ENCODE results near the gene WNT6. TPM values are rescaled to one million over a fixed set of nuclear protein-coding genes. Genes with fewer than 3 reads are reported as not detected.
"Not testable (repeated sequence)": the region's sequence is repeated elsewhere in the genome, so short reads cannot be mapped to it uniquely, and the experiment has no call there.

WNT6 gene
- total and polyA plus RNA-seq, 10 of the 15 experiments (the other 5 are each of a cell fraction or from before 2014, with no cell fraction given) = 0.11 to 0.44 (median 0.22) TPM; not detected in 5

DNA sequence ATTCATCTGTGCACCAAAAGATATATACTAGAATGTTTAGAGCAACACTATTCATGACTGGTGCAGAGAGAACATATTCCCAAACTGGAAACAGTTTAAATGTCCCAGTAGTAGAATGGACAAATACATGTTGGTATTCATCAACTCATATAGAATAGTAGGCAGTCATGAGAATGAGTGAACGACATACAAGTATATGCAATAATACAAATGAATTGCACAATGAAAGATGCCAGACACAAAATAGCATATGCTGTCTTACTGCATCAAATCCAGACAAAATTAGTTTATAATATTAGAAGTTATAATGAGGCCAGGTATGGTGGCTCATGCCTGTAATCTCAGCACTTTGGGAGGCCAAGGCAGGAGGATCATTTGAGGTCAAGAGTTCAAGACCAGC lies 19.7 kb upstream of the WNT6 start (continued):
- TF ChIP-seq, protein P1, sequence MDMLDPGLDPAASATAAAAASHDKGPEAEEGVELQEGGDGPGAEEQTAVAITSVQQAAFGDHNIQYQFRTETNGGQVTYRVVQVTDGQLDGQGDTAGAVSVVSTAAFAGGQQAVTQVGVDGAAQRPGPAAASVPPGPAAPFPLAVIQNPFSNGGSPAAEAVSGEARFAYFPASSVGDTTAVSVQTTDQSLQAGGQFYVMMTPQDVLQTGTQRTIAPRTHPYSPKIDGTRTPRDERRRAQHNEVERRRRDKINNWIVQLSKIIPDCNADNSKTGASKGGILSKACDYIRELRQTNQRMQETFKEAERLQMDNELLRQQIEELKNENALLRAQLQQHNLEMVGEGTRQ (IDR thresholded peaks at IDR 0.05; ENCODE audit: borderline replicate concordance, low read depth, low read length) = no peak

DNA sequence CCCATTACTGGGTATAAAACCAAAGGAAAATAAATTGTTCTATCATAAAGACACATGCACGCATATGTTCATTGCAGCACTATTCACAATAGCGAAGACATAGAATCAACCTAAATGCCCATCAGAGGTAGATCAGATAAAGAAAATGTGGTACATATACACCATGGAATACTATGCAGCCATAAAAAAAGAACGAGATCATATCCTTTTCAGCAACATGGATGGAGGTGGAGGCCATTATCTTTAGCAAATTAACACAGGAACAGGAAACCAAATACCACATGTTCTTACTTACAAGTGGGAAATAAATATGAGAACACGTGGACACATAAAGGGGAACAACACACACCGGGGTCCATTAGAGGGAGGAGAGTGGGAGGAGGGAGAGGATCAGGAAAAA lies 15.3 kb upstream of the WNT6 start:
- POLR2A ChIA-PET; H3K4me2 ChIP-seq (ENCODE audit: control insufficient read depth, insufficient read depth); H3K27me3 ChIP-seq (replicated peaks in 1 of 2; ENCODE audit: control insufficient read depth in 2 of 2, insufficient read depth in 2 of 2, low read length in 1 of 2); FAIRE-seq; H4K20me1 ChIP-seq (ENCODE audit: control insufficient read depth, insufficient read depth); H3K9ac ChIP-seq (ENCODE audit: control insufficient read depth, insufficient read depth, low read length); intact Hi-C loops (cut with micrococcal nuclease; ENCODE audit: unreplicated experiment); BruUV-seq (replicated peaks); ATAC-seq; H3K4me1 ChIP-seq (ENCODE audit: control insufficient read depth, insufficient read depth, low read length); CTCF ChIA-PET; RAD21 ChIA-PET (ENCODE audit: unreplicated experiment); H3K9me3 ChIP-seq (replicated peaks; ENCODE audit: control insufficient read depth, insufficient read depth, low read length); DNase-seq (ENCODE audit: low read depth, low spot score); H3K4me3 ChIP-seq; H2AFZ ChIP-seq (ENCODE audit: control insufficient read depth, low read depth, low read length); H3K27ac ChIP-seq (ENCODE audit: control insufficient read depth, insufficient read depth); H3K36me3 ChIP-seq (ENCODE audit: control insufficient read depth in 2 of 2, insufficient read depth in 2 of 2, low read length in 1 of 2); SMC1A ChIA-PET (ENCODE audit: uncharacterized antibody, unreplicated experiment); H3K79me2 ChIP-seq (ENCODE audit: control insufficient read depth, insufficient read depth, low read length): not testable (repeated sequence)
- in situ Hi-C loops (cut with MboI) = loop anchor here (10.0 kb wide), 1 partner anchor 440 kb away; no protein-coding TSS in a partner anchor
- WGBS (ENCODE audit: insufficient coverage, insufficient replicate concordance, low lambda C conversion rate, missing lambda C conversion rate) = 47% methylated on average over 5 of the region's 5 CpGs

DNA sequence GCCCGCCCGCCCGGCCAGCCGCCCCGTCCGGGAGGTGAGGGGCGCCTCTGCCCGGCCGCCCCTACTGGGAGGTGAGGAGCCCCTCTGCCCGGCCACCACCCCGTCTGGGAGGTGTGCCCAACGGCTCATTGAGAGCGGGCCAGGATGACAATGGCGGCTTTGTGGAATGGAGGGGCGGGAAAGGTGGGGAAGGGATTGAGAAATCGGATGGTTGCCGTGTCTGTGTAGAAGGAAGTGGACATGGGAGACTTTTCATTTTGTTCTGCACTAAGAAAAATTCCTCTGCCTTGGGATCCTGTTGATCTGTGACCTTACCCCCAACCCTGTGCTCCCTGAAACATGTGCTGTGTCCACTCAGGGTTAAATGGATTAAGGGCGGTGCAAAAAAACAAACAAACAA lies 12.6 kb upstream of the WNT6 start:
- ChIA-PET RAD21 (ENCODE audit: unreplicated experiment) (interaction anchor here (0.6 to 1.3 kb wide), 10 partner anchors 74 to 364 kb away, joined by 3 to 10 read pairs (median 4); partner anchors contain the start of genes BCS1L and ZNF142), SMC1A (ENCODE audit: uncharacterized antibody, unreplicated experiment) (interaction anchor here (0.6 to 3.3 kb wide), 13 partner anchors 12 to 199 kb away, joined by 3 to 25 read pairs (median 3); partner anchors contain the start of genes BCS1L, PRKAG3 and ZNF142), CTCF (interaction anchor here (0.6 to 7.2 kb wide), 31 partner anchors 8 to 679 kb away, joined by 3 to 95 read pairs (median 4); partner anchors contain the start of genes BCS1L, RNF25, STK36 and TTLL4)
- intact Hi-C loops (cut with micrococcal nuclease; ENCODE audit: unreplicated experiment) (loop anchor here (1.0 to 5.0 kb wide), 6 partner anchors 119 to 545 kb away; partner anchors contain the start of genes RNF25, STK36 and TTLL4), in situ Hi-C loops (cut with MboI) (loop anchor here (5.0 to 10.0 kb wide), 2 partner anchors 185 to 442 kb away; no protein-coding TSS in a partner anchor)
- H2AFZ ChIP-seq (ENCODE audit: control insufficient read depth, low read depth, low read length); H3K79me2 ChIP-seq (ENCODE audit: control insufficient read depth, insufficient read depth, low read length); H3K36me3 ChIP-seq (ENCODE audit: control insufficient read depth in 2 of 2, insufficient read depth in 2 of 2, low read length in 1 of 2); FAIRE-seq; H3K9me3 ChIP-seq (replicated peaks; ENCODE audit: control insufficient read depth, insufficient read depth, low read length); BruUV-seq (replicated peaks); H4K20me1 ChIP-seq (ENCODE audit: control insufficient read depth, insufficient read depth); H3K9ac ChIP-seq (ENCODE audit: control insufficient read depth, insufficient read depth, low read length); ATAC-seq; H3K27me3 ChIP-seq (replicated peaks in 1 of 2; ENCODE audit: control insufficient read depth in 2 of 2, insufficient read depth in 2 of 2, low read length in 1 of 2); H3K4me3 ChIP-seq; H3K27ac ChIP-seq (ENCODE audit: control insufficient read depth, insufficient read depth); H3K4me1 ChIP-seq (ENCODE audit: control insufficient read depth, insufficient read depth, low read length); H3K4me2 ChIP-seq (ENCODE audit: control insufficient read depth, insufficient read depth); DNase-seq (ENCODE audit: low read depth, low spot score); POLR2A ChIA-PET: not testable (repeated sequence)
- 58% methylated on average over 4 of the region's 18 CpGs for whole genome bisulfite sequencing (ENCODE audit: insufficient coverage, insufficient replicate concordance, low lambda C conversion rate, missing lambda C conversion rate)
